Kidney (tissue), 14 donors: Measurements from ENCODE around the gene BCL2L12. TPM values are rescaled to one million over a fixed set of nuclear protein-coding genes. Genes with fewer than 3 reads are reported as not detected.

Source experiments
- DNase-seq, 5 donors: peaks; one replicate each; pipeline ENCODE4 v3.0.0-alpha.2; 2013 to 2020
- FAIRE-seq: peaks from 2 replicates; lab custom pipeline; 2012; peaks lifted over from hg19 to GRCh38; lab: Jason Lieb, UNC
- H3K27ac ChIP-seq, 2 donors: one replicate each; pipeline ENCODE4 v1.7.0; 2013; ENCODE audit warnings: low read depth in 2 of 2, low read length in 2 of 2, inconsistent platforms in 1 of 2
- H3K27me3 ChIP-seq: one replicate; pipeline ENCODE4 v1.7.1; 2013; ENCODE audit warnings: low read length, inconsistent platforms; ENCODE audit not compliant: control insufficient read depth, insufficient read depth
- H3K36me3 ChIP-seq, 3 donors: one replicate each; pipeline versions ENCODE4 v1.7.0 to v1.7.1; 2013; ENCODE audit warnings: low read length in 3 of 3, control low read depth in 1 of 3, inconsistent platforms in 1 of 3; ENCODE audit not compliant: insufficient read depth in 3 of 3, control insufficient read depth in 2 of 3
- H3K4me1 ChIP-seq, 3 donors: one replicate each; pipeline versions ENCODE4 v1.7.0 to v1.7.1; 2013; ENCODE audit warnings: low read length in 3 of 3, inconsistent platforms in 1 of 3, low read depth in 1 of 3; ENCODE audit not compliant: control insufficient read depth in 2 of 3, insufficient read depth in 2 of 3
- H3K4me3 ChIP-seq, 3 donors: one replicate each; pipeline versions ENCODE4 v1.7.0 to v1.8.1; 2013; ENCODE audit warnings: low read length in 3 of 3, control low read depth in 1 of 3, inconsistent platforms in 1 of 3
- H3K9ac ChIP-seq, 3 donors: one replicate each; pipeline versions ENCODE4 v1.7.0 to v1.7.1; 2013; ENCODE audit warnings: low read length in 3 of 3, control low read depth in 1 of 3, inconsistent platforms in 1 of 3
- H3K9me3 ChIP-seq, 3 donors: one replicate each; pipeline versions ENCODE4 v1.7.0 to v1.7.1; 2013; ENCODE audit warnings: low read length in 3 of 3, control low read depth in 1 of 3, inconsistent platforms in 1 of 3; ENCODE audit not compliant: control insufficient read depth in 2 of 3, insufficient read depth in 1 of 3
- intact Hi-C: fragments of 100-400 bp; cut with DNase I; formaldehyde crosslinking; loops from one replicate; pipeline ENCODE4 v1.11.1; 2022
- polyA plus RNA-seq: library from polyadenylated mRNA; stranded (reverse); fragments of 350-450 nt; fragmentation: Illumina TruSeq; extraction: RNeasy Lipid Tissue Mini Kit (QIAGEN cat#74804); gene quantifications from one replicate; pipeline ENCODE4 v1.2.3, GENCODE V29; 2014; ENCODE audit warnings: low read depth, low replicate concordance; ENCODE audit not compliant: insufficient read depth
- total RNA-seq: library from RNA; stranded (reverse); fragmentation: NEBNext Ultra II Directional; extraction: Animal tissue kit (Norgen Biotek cat#: 25700); gene quantifications from one replicate; pipeline ENCODE4 v1.2.1, GENCODE V29; 2021
- TF ChIP-seq, protein P1 (sequence below): IDR thresholded peaks from 3 replicates; pipeline ENCODE4 v1.5.1; 2012; ENCODE audit warnings: mild to moderate bottlenecking, moderate library complexity, borderline replicate concordance; ENCODE audit not compliant: insufficient read depth; ENCODE audit errors: extremely low read depth
- donor health status: control.
- donor health status: control.
- donor health status: control.
- donor health status: control.
- donor health status: control.
- donor health status: DM: yes; HTN: yes; CAD: no.
- donor health status: Normal renal cell carcinoma (clear cell type).

The BCL2L12 gene
- total and polyA plus RNA-seq, 2 donors from 2014 or later: 13.5 to 14.4 TPM

DNA sequence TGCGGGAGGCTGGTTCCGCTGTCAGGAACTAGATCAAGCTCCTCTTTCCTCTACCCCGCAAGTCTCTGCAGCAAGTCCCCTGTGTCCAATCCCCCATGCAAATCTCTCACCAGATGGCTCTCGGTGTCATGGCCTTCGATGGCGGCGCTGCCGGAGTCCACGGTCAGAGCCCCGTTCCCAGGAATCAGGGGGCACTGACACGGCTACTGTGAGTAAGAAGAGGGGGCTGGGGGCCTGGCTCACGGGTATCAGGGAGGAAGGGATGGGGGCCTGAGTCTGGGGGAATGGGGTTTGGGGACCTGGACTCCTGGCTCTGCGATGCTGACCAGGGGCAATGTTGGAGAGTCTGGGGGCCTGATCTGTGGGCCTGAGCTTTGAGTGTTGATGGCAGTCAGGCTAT lies 19.7 kb upstream of the BCL2L12 start:
- no peak overlapping the region for H3K27ac ChIP-seq
- DNase-seq (no peak), FAIRE-seq (no peak)
- H3K4me1 ChIP-seq: peaks cover 7 to 14% (median 10%) of the 10 kb centered on the region in 3 donors
- peaks cover 0 to 21% (median 10%) of the 10 kb centered on the region in 3 donors for H3K36me3 ChIP-seq
- no peaks in the 10 kb centered on the region for H3K27me3 ChIP-seq
- TF ChIP-seq, protein P1, sequence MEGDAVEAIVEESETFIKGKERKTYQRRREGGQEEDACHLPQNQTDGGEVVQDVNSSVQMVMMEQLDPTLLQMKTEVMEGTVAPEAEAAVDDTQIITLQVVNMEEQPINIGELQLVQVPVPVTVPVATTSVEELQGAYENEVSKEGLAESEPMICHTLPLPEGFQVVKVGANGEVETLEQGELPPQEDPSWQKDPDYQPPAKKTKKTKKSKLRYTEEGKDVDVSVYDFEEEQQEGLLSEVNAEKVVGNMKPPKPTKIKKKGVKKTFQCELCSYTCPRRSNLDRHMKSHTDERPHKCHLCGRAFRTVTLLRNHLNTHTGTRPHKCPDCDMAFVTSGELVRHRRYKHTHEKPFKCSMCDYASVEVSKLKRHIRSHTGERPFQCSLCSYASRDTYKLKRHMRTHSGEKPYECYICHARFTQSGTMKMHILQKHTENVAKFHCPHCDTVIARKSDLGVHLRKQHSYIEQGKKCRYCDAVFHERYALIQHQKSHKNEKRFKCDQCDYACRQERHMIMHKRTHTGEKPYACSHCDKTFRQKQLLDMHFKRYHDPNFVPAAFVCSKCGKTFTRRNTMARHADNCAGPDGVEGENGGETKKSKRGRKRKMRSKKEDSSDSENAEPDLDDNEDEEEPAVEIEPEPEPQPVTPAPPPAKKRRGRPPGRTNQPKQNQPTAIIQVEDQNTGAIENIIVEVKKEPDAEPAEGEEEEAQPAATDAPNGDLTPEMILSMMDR: no peak
- no peak overlapping the region for H3K9ac ChIP-seq
- intact Hi-C loops: no loop called here
- H3K9me3 ChIP-seq: no peaks in the 10 kb centered on the region
- no peak overlapping the region for H3K4me3 ChIP-seq

DNA sequence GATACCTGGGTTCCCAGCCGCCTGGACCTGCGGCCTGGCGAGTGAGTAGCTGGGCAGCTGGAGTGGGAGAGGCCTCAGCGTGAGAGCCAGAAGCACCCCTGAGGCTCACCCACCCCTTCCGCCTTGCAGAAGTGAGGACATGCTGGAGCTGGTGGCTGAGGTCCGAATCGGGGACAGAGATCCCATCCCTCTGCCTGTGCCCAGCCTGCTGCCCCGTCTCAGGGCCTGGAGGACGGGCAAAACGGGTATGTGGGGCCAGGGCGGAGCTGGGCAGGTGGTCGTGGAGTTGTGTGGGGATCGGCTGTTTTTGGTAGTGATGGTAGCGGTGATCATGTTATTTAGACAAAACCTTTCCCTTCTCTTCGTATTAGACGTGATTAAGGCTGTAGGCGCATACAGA lies 19.1 kb upstream of the BCL2L12 start:
- DNase-seq: no peak
- Histone ChIP-seq H3K9ac (no peak overlapping the region), H3K9me3 (no peaks in the 10 kb centered on the region), H3K27me3 (no peaks in the 10 kb centered on the region), H3K4me3 (no peak overlapping the region), H3K4me1 (peaks cover 7 to 14% (median 10%) of the 10 kb centered on the region in 3 donors), H3K36me3 (peaks cover 0 to 21% (median 12%) of the 10 kb centered on the region in 3 donors), H3K27ac (no peak overlapping the region)
- TF ChIP-seq, protein P1: no peak
- intact Hi-C loops: no loop called here
- no peak for FAIRE-seq

DNA sequence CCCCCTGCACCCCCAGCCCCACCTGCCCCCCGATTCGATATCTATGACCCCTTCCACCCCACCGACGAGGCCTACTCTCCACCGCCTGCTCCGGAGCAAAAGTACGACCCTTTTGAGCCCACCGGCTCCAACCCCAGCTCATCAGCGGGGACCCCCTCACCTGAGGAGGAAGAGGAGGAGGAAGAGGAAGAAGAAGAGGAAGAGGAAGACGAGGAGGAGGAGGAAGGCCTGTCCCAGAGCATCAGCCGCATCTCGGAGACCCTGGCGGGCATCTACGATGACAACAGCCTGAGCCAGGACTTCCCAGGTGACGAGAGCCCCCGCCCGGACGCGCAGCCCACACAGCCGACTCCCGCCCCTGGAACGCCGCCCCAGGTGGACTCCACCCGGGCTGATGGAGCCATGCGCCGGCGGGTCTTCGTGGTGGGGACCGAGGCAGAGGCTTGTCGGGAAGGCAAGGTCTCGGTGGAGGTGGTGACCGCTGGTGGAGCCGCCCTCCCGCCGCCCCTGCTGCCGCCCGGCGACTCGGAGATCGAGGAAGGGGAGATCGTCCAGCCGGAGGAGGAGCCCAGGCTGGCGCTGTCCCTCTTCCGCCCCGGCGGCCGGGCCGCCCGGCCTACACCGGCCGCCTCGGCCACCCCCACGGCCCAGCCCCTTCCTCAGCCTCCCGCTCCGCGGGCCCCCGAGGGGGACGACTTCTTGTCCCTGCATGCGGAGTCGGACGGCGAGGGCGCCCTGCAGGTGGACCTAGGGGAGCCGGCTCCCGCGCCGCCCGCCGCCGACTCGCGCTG lies 14.5 kb upstream of the BCL2L12 start:
- no peak overlapping the region for H3K9ac ChIP-seq
- DNase-seq (no peak), FAIRE-seq (no peak)
- no peaks in the 10 kb centered on the region for H3K4me1 ChIP-seq
- H3K27me3 ChIP-seq: no peaks in the 10 kb centered on the region
- intact Hi-C loops: no loop called here
- no peak overlapping the region for H3K27ac ChIP-seq
- TF ChIP-seq, protein P1: no peak
- no peaks in the 10 kb centered on the region for H3K9me3 ChIP-seq
- H3K4me3 ChIP-seq: no peak overlapping the region
- peaks cover 0 to 40% (median 15%) of the 10 kb centered on the region in 3 donors for H3K36me3 ChIP-seq
